Common myeloid progenitor, CD34-positive (primary cell): ENCODE data around the gene ELOVL5.

Experiments
- CTCF ChIA-PET: fragments of 350-600 bp; sonication (Branson Sonifier 250); formaldehyde crosslinking; loops from one replicate; lab custom pipeline; 2021; ENCODE audit warnings: antibody characterized with exemption; lab: Charles Lee
- POLR2A ChIA-PET: fragments of 350-600 bp; sonication (Branson Sonifier 250); formaldehyde crosslinking; loops from one replicate; lab custom pipeline; 2021; ENCODE audit warnings: antibody characterized with exemption; lab: Charles Lee
- DNase-seq, 3 donors: peaks; one replicate each; pipeline versions ENCODE4 v3.0.0 to v3.0.0-alpha.2; 2013
- H3K27ac ChIP-seq, 2 experiments: 1 replicate in 1 of 2; 2 replicates in 1 of 2; pipeline ENCODE4 v1.7.0; 2013; ENCODE audit warnings: inconsistent platforms in 2 of 2, low read length in 2 of 2, mild to moderate bottlenecking in 2 of 2, low read depth in 1 of 2, moderate library complexity in 1 of 2; ENCODE audit not compliant: severe bottlenecking in 2 of 2, insufficient read depth in 1 of 2, poor library complexity in 1 of 2
- H3K27me3 ChIP-seq, 5 experiments: replicated peaks in 2 of 5; 1 replicate in 3 of 5; 2 replicates in 2 of 5; pipeline versions ENCODE4 v1.6.1 to v1.7.0; 2013; ENCODE audit warnings: low read length in 4 of 5, mild to moderate bottlenecking in 2 of 5, moderate library complexity in 2 of 5, inconsistent platforms in 1 of 5; ENCODE audit not compliant: insufficient read depth in 5 of 5, control insufficient read depth in 4 of 5
- H3K36me3 ChIP-seq, 4 experiments: 1 replicate in 2 of 4; 2 replicates in 2 of 4; pipeline versions ENCODE4 v1.6.1 to v1.7.0; 2013; ENCODE audit warnings: low read length in 3 of 4, control low read depth in 1 of 4, mild to moderate bottlenecking in 1 of 4; ENCODE audit not compliant: control insufficient read depth in 4 of 4, insufficient read depth in 4 of 4
- H3K4me1 ChIP-seq, 4 experiments: 1 replicate in 3 of 4; 2 replicates in 1 of 4; pipeline versions ENCODE4 v1.6.1 to v1.7.1; 2013; ENCODE audit warnings: low read length in 3 of 4, mild to moderate bottlenecking in 3 of 4, control low read depth in 1 of 4, inconsistent platforms in 1 of 4, moderate library complexity in 1 of 4; ENCODE audit not compliant: control insufficient read depth in 4 of 4, insufficient read depth in 4 of 4; ENCODE audit errors: control extremely low read depth in 1 of 4
- H3K4me3 ChIP-seq, 7 experiments: 1 replicate in 4 of 7; 2 replicates in 3 of 7; pipeline versions ENCODE4 v1.5.1 to v1.7.0; 2013; ENCODE audit warnings: mild to moderate bottlenecking in 7 of 7, low read length in 6 of 7, moderate library complexity in 6 of 7, inconsistent platforms in 2 of 7, low read depth in 2 of 7, control low read depth in 1 of 7; ENCODE audit not compliant: insufficient read depth in 4 of 7, control insufficient read depth in 1 of 7; ENCODE audit errors: extremely low read depth in 1 of 7
- H3K9me3 ChIP-seq, 5 experiments: 1 replicate in 4 of 5; 2 replicates in 1 of 5; pipeline versions ENCODE4 v1.6.1 to v1.7.1; 2013; ENCODE audit warnings: low read length in 4 of 5, mild to moderate bottlenecking in 2 of 5, inconsistent platforms in 1 of 5, low read depth in 1 of 5, moderate library complexity in 1 of 5; ENCODE audit not compliant: control insufficient read depth in 4 of 5, insufficient read depth in 2 of 5; ENCODE audit errors: control extremely low read depth in 1 of 5
- WGBS: methylation state at CpG from one replicate; pipeline ENCODE4 v1.1.5; 2013; ENCODE audit not compliant: insufficient coverage; 5-methylcytosine and 5-hydroxymethylcytosine counted together

Gene ELOVL5

DNA sequence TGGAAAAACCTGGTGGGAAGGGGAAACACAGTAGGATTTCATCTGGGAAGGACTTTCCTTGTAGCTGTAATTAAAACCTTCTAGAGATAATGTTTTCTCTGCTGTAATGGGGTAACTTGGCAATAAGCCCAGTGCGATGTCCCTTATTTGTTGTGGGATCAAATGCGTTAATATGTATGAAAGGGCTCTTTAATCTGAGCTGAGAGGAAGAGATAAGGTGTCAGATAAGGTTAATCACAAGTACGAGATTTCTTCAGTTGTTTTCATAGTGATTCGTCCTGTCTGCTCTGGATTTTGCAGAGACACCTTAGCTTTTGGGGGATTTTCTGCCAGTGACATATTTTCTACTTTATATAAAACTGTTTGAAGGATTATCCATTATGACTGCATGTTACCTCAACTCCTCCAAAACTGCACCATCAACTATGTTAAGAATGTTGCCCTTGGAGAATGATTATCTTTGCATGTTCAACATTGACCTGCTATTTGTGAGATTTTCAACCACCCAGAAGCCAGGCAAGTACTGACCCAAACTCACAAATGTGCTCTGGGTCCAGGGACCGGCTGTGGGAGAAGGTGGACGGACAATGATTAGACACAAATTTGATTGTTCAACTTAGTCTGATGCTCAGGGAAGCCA lies 21.2 kb upstream of the ELOVL5 start:
- Histone ChIP-seq H3K27ac (no peak overlapping the region), H3K9me3 (peaks cover 0 to 5% (median 0%) of the 10 kb centered on the region in 5 experiments), H3K4me1 (no peaks in the 10 kb centered on the region), H3K36me3 (no peaks in the 10 kb centered on the region), H3K27me3 (no peaks in the 10 kb centered on the region), H3K4me3 (no peak overlapping the region)
- CTCF ChIA-PET = no interaction called here
- DNase-seq = no peak
- POLR2A ChIA-PET = no interaction called here
- 91% methylated on average over 4 of the region's 6 CpGs for WGBS

DNA sequence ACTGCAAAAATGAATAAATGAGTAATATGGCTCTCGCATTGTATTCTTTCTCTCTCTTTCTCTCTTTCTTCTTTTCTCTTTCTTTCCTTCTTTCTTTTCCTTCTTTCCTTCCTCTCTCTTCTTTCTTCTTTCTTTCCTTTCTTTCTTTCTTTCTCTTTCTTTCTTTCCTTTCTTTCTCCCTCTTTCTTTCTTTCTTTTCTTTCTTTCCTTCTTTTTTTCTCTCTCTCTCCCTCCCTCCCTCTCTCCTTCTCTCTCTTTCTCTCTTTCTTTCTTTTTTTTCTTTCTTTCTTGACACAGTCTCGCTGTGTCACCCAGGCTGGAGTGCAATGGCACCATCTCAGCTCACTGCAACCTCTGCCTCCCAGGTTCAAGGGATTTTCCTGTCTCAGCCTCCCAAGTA lies 20.3 kb upstream of the ELOVL5 start:
- H3K4me1 ChIP-seq = no peaks in the 10 kb centered on the region
- no peaks in the 10 kb centered on the region for H3K36me3 ChIP-seq
- no peak overlapping the region for H3K4me3 ChIP-seq
- POLR2A ChIA-PET = no interaction called here
- H3K27me3 ChIP-seq = no peaks in the 10 kb centered on the region
- WGBS = 94% methylated on average over 2 of the region's 2 CpGs
- DNase-seq = no peak
- peaks cover 0 to 5% (median 0%) of the 10 kb centered on the region in 5 experiments for H3K9me3 ChIP-seq
- H3K27ac ChIP-seq = no peak overlapping the region
- CTCF ChIA-PET = interaction anchor here (1.0 kb wide), 1 partner anchor 22 kb away, joined by 3 read pairs; no protein-coding TSS in a partner anchor

DNA sequence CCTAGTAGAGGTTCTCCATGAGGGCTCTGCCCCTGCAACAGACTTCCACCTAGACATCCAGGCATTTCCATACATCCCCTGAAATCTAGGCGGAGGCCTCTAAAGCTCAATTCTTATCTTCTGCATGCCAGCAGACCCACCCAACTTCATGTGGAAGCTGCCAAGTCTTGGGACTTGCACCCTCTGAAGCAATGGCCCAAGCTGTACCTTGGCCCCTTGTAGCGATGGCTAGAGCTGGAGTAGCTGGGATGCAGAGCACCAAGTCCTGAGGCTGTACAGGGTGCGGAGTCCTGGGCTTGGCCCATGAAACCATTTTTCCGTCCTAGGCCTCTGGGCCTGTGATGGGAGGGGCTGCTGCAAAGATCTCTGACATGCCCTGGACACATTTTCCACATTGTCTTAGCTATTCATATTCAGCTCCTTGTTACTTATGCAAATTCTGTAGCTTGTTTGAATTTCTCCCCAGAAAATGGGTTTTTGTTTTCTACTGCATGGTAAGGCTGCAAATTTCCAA lies 17.4 kb upstream of the ELOVL5 start:
- WGBS = 100% methylated on average over 2 of the region's 4 CpGs
- Histone ChIP-seq H3K4me3 (no peak overlapping the region), H3K27me3 (no peaks in the 10 kb centered on the region), H3K36me3 (no peaks in the 10 kb centered on the region), H3K9me3 (peaks cover 0 to 5% (median 0%) of the 10 kb centered on the region in 5 experiments), H3K4me1 (peaks cover 3 to 13% (median 9%) of the 10 kb centered on the region in 4 experiments), H3K27ac (no peak overlapping the region)
- no peak for DNase-seq
- CTCF ChIA-PET = interaction anchor here (0.7 kb wide), 1 partner anchor 12 kb away, joined by 3 read pairs; no protein-coding TSS in a partner anchor
- POLR2A ChIA-PET = no interaction called here

DNA sequence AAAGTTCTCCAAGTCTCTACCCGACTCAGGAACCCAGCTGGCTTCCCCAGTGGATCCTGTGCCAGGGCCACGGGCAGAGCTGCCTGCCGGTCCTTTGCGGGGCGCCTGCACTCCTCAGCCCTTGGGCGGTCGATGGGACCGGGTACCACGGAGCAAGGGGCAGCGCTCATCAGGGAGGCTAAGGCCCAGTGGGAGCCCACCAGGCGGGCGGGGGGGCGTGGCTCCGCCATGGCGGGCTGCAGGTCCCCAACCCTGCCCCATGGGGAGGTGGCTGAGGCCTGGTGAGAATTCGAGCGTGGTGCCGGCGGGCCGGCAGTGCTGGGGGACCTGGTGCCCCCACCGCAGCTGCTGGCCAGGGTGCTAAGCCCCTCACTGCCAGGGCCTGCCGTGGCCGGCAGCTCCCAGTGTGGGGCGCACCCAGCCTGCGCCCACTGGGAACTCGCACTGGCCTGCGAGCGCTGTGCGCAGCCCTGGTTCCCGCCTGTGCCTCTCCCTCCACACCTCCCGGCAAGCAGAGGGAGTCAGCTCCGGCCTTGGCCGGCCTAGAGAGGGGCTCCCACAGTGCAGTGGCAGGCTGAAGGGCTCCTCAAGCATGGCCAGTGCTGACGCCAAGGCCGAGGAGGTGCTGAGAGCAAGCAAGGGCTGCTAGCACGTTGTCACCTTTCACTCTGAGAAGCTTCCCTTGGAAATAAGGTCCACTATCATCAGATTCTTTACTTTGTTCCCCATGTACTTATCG lies 14.8 kb upstream of the ELOVL5 start:
- H3K36me3 ChIP-seq = no peaks in the 10 kb centered on the region
- 98% methylated on average over 25 of the region's 37 CpGs for WGBS
- POLR2A ChIA-PET = no interaction called here
- peaks cover 6 to 30% (median 27%) of the 10 kb centered on the region in 4 experiments for H3K4me1 ChIP-seq
- CTCF ChIA-PET = interaction anchor here (0.8 to 1.0 kb wide), 3 partner anchors 16 to 133 kb away, joined by 3 to 4 read pairs (median 3); no protein-coding TSS in a partner anchor
- DNase-seq = no peak
- peaks cover 0 to 5% (median 0%) of the 10 kb centered on the region in 5 experiments for H3K9me3 ChIP-seq
- no peak overlapping the region for H3K27ac ChIP-seq
- no peak overlapping the region for H3K4me3 ChIP-seq
- H3K27me3 ChIP-seq = no peaks in the 10 kb centered on the region

DNA sequence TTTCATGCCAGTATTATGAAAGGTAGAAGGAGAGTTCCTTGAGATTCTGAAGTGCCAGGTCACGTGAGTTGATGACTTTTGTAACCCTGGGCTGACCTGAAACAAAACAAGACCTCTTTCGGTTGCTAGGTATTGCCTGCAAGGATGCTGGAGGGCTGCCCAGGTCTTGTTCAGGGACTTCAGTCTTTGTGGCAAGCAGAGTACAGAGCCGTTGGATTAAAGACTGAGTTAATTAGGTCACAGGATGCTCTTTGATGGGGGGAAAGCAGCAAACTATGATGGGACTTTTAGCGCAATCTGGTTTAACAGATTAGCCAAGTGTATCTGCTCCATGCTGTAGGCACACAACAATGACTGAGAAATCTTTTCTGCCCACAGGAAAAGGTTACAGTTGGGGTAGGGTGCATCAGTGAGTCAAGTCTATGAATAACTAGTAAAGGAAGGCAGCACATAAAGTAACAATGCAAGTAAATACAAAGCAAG lies 12.8 kb upstream of the ELOVL5 start:
- POLR2A ChIA-PET = interaction anchor here (1.3 kb wide), 1 partner anchor 13 kb away, joined by 6 read pairs; the partner anchor contains the start of gene ELOVL5
- CTCF ChIA-PET = interaction anchor here (1.5 kb wide), 1 partner anchor 11 kb away, joined by 4 read pairs; no protein-coding TSS in a partner anchor

DNA sequence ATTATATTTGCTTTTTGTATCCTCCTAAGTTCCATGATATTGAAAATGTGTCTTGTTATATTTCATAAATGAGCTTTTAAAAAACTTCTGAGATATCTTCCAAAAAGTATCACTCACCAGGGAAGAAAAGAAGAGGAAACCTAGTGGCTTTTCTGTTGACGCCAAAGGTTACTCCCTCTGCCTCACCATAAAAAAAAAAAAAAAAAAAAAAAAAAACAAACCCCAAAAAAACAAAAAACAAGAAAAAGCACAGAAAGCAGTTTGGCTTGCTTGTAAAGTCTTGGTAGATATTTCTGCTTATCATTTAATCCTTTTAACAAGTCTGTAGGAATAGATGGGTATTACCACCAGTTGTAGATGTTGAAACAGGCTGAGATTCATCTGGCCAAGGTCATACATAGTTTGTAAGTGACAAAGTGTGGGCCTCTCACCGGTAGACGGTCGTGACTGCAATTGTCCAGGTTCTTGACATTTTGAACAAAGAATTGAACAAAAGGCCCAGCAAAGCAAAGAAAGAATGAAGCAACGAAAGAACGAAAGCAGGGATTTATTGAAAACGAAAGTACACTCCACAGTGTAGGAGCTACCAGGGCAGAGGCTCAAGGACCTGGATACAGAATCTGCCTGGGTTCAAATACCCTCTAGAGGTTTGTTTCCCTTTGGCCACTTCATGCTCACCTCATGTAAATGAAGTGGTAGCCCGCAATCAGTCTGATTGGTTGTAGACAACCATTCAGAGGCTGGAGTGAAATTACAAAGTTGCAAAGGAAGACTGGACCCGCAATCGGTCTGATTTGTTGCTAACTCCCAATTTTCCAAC lies 11.6 kb upstream of the ELOVL5 start:
- CTCF ChIA-PET = interaction anchor here (0.9 to 1.2 kb wide), 3 partner anchors 13 to 51 kb away, joined by 3 to 4 read pairs (median 3); no protein-coding TSS in a partner anchor
- DNase-seq = peak; percentile 18 to 55 (median 47)
- POLR2A ChIA-PET = interaction anchor here (1.1 to 2.8 kb wide), 2 partner anchors 11 to 24 kb away, joined by 3 to 16 read pairs; partner anchors contain the start of gene ELOVL5
- no peaks in the 10 kb centered on the region for H3K9me3 ChIP-seq
- 93% methylated on average over 9 of the region's 10 CpGs for WGBS
- peak overlapping the region; percentile 95 to 96 for H3K27ac ChIP-seq
- no peaks in the 10 kb centered on the region for H3K27me3 ChIP-seq
- peaks cover 10 to 39% (median 34%) of the 10 kb centered on the region in 4 experiments for H3K4me1 ChIP-seq
- H3K36me3 ChIP-seq = no peaks in the 10 kb centered on the region
- peak overlapping the region in 6 of 7 experiments; percentile 56 to 82 (median 70) for H3K4me3 ChIP-seq

More for the DNA sequence above, 12.8 kb upstream of the ELOVL5 start:
- Histone ChIP-seq H3K9me3 (peaks cover 0 to 3% (median 0%) of the 10 kb centered on the region in 5 experiments), H3K4me3 (no peak overlapping the region), H3K36me3 (no peaks in the 10 kb centered on the region), H3K27me3 (no peaks in the 10 kb centered on the region), H3K4me1 (peaks cover 10 to 39% (median 34%) of the 10 kb centered on the region in 4 experiments), H3K27ac (peak overlapping the region; percentile 21 to 59)
- DNase-seq = peak; percentile 83 to 98 (median 93)
- 41% methylated on average over 4 of the region's 4 CpGs for WGBS
